HEK293 (cell line): ENCODE results near the gene GHRL.

Source experiments
- FEZF1 ChIP-seq: fragments of 450-650 bp; formaldehyde crosslinking; IDR thresholded peaks from 2 replicates; pipeline ENCODE4 v1.5.1; 2016; ENCODE audit warnings: missing biosample characterization, missing genetic modification characterization
- ZNF518A ChIP-seq: fragments of 450-650 bp; formaldehyde crosslinking; conservative IDR thresholded peaks from 2 replicates; pipeline ENCODE4 v1.5.1; 2016; ENCODE audit warnings: low read depth, missing biosample characterization, missing genetic modification characterization

Gene GHRL

GRCh38 chr3:10238345-10239183 lies 54.2 kb downstream of the GHRL start (continued):
- TF ChIP-seq ZNF518A (tag by site-specific recombination) (no peak), FEZF1 (no peak)
